GM19240 (cell line): ENCODE results near the gene ANKRD18B.
"Not testable (repeated sequence)": the region's sequence is repeated elsewhere in the genome, so short reads cannot be mapped to it uniquely, and the experiment has no call there.

Experiments
- DNase-seq: peaks from one replicate; pipeline ENCODE4 v3.0.0; 2011; ENCODE audit warnings: low spot score; ENCODE audit not compliant: insufficient read length

The ANKRD18B gene

GRCh38 chr9:33523397-33524305 is at the start of gene ANKRD18B:
Gene ANKRD18B, plus strand, starts transcription at chr9:33524251. Its CDS starts 239 bp downstream, at chr9:33524490.
- DNase-seq = not testable (repeated sequence)

- DNase-seq = no peak
Measured at GRCh38 chr9:33475357-33475756, 48.7 kb upstream of the ANKRD18B start.

- DNase-seq = no peak
Measured at GRCh38 chr9:33476503-33476902, 47.5 kb upstream of the ANKRD18B start.

GRCh38 chr9:33480106-33480505 is 43.9 kb upstream of the ANKRD18B start:
- DNase-seq = no peak

GRCh38 chr9:33480976-33481375 is 43.1 kb upstream of the ANKRD18B start:
- no peak for DNase-seq

- DNase-seq = not testable (repeated sequence)
Measured at GRCh38 chr9:33485312-33485711, 38.7 kb upstream of the ANKRD18B start.

- no peak for DNase-seq
Measured at GRCh38 chr9:33489066-33489465, 35.0 kb upstream of the ANKRD18B start.

- DNase-seq = not testable (repeated sequence)
Measured at GRCh38 chr9:33493819-33494218, 30.2 kb upstream of the ANKRD18B start.

GRCh38 chr9:33498387-33498786 is 25.7 kb upstream of the ANKRD18B start:
- DNase-seq = no peak

- DNase-seq = no peak
Measured at GRCh38 chr9:33506626-33507370, 17.3 kb upstream of the ANKRD18B start.

- peak; percentile 3 for DNase-seq
Measured at GRCh38 chr9:33510262-33511183, 13.5 kb upstream of the ANKRD18B start.

GRCh38 chr9:33511184-33511517 is 12.9 kb upstream of the ANKRD18B start:
- DNase-seq = not testable (repeated sequence)

GRCh38 chr9:33512535-33512934 is 11.5 kb upstream of the ANKRD18B start:
- DNase-seq = not testable (repeated sequence)

- not testable (repeated sequence) for DNase-seq
Measured at GRCh38 chr9:33515342-33515995, 8.6 kb upstream of the ANKRD18B start.

GRCh38 chr9:33516397-33516796 is 7.7 kb upstream of the ANKRD18B start:
- DNase-seq = not testable (repeated sequence)

GRCh38 chr9:33517373-33517772 is 6.7 kb upstream of the ANKRD18B start:
- DNase-seq = no peak

GRCh38 chr9:33517934-33518577 is 6.0 kb upstream of the ANKRD18B start:
- not testable (repeated sequence) for DNase-seq

- not testable (repeated sequence) for DNase-seq
Measured at GRCh38 chr9:33521861-33522260, 2.2 kb upstream of the ANKRD18B start.

GRCh38 chr9:33524306-33524947 is 376 bp downstream of the ANKRD18B start:
- DNase-seq = no peak

GRCh38 chr9:33528069-33528468 is 4.0 kb downstream of the ANKRD18B start:
- not testable (repeated sequence) for DNase-seq
